AG10803 (cell line): ENCODE results near the gene PTBP3.

Source experiments
- DNase-seq: peaks from one replicate; pipeline ENCODE4 v3.0.0; 2010; ENCODE audit warnings: low read depth
- H3K4me3 ChIP-seq: 2 replicates; pipeline ENCODE4 v1.5.1; 2011; ENCODE audit warnings: mild to moderate bottlenecking, low read length, control low read depth
- CTCF ChIP-seq: conservative IDR thresholded peaks from 2 replicates; pipeline ENCODE4 v1.5.1; 2011; ENCODE audit warnings: mild to moderate bottlenecking, low read length, control low read depth, inconsistent platforms

Gene PTBP3

GRCh38 chr9:112170235-112170634 is 163.2 kb downstream of the PTBP3 start:
- no peak for DNase-seq
- no peak overlapping the region for H3K4me3 ChIP-seq
- TF ChIP-seq CTCF, result no peak

- DNase-seq, result no peak
- no peak for TF ChIP-seq CTCF
- no peak overlapping the region for H3K4me3 ChIP-seq
These were observed 164.1 kb downstream of the PTBP3 start for GRCh38 chr9:112169368-112169767.

DNA sequence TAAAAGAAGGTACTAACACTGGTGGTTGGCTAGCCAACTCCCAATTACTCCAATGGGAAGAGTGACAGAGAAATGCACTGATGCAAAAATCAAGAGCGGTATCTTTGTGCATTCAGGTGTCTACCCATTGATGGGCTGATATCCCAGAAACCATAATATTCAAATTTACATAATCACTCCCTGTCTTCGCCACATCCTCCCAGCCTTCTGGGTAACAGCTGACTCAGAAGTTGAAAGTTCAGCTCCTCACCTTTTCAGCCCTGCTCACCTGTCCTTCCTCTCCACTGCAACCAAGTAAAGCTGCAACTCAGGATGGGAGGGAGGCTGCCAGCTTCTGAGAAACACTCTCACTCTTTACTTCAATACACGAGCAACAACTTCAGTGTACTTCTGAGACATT is 165.2 kb downstream of the PTBP3 start:
- H3K4me3 ChIP-seq, result no peak overlapping the region
- no peak for TF ChIP-seq CTCF
- DNase-seq, result no peak
